Transverse colon (tissue), 4 donors: ENCODE data around the gene PTPRE. TPM values are rescaled to one million over a fixed set of nuclear protein-coding genes. Genes with fewer than 3 reads are reported as not detected.

Experiments
- DNase-seq: peaks from one replicate; pipeline ENCODE4 v3.0.0-alpha.2; 2019
- H3K27ac ChIP-seq, 4 donors: fragments of 200-600 bp; sonication (generic); 2 replicates each; pipeline ENCODE4 v1.5.1; 2016 to 2018; ENCODE audit warnings: inconsistent platforms in 4 of 4
- H3K27me3 ChIP-seq: fragments of 200-600 bp; sonication (generic); 2 replicates; pipeline ENCODE4 v1.5.1; 2017; ENCODE audit warnings: inconsistent platforms
- H3K36me3 ChIP-seq, 4 donors: fragments of 200-600 bp; sonication (generic); 2 replicates each; pipeline ENCODE4 v1.5.1; 2017 to 2019; ENCODE audit warnings: inconsistent platforms in 4 of 4
- H3K4me1 ChIP-seq, 4 donors: fragments of 200-600 bp; sonication (generic); 2 replicates each; pipeline ENCODE4 v1.5.1; 2017 to 2020; ENCODE audit warnings: inconsistent platforms in 4 of 4
- H3K4me3 ChIP-seq, 4 donors: fragments of 200-600 bp; sonication (generic); 1 replicate in 1 of 4; 2 replicates in 3 of 4; pipeline versions ENCODE4 v1.5.1 to v1.6.1; 2017 to 2019; ENCODE audit warnings: inconsistent platforms in 4 of 4
- H3K9me3 ChIP-seq, 2 donors: fragments of 200-600 bp; sonication (generic); 2 replicates each; pipeline ENCODE4 v1.5.1; 2017 to 2019; ENCODE audit warnings: inconsistent platforms in 2 of 2
- EP300 ChIP-seq: sonication (generic); formaldehyde crosslinking; IDR thresholded peaks from one replicate; pipeline ENCODE4 v1.6.1; 2017; ENCODE audit warnings: antibody characterized with exemption, low read depth
- POLR2A ChIP-seq: fragments of 450-650 bp; IDR thresholded peaks from one replicate; pipeline ENCODE4 v1.6.1; 2016; ENCODE audit warnings: antibody characterized with exemption, mild to moderate bottlenecking, moderate library complexity
- POLR2AphosphoS5 ChIP-seq, 3 donors: sonication (generic); formaldehyde crosslinking; IDR thresholded peaks; one replicate each; pipeline ENCODE4 v1.6.1; 2016; ENCODE audit warnings: antibody characterized with exemption in 3 of 3
- WGBS, 2 donors: methylation state at CpG; one replicate each; pipeline ENCODE4 v1.1.5; 2018; ENCODE audit warnings: low coverage in 1 of 2; 5-methylcytosine and 5-hydroxymethylcytosine counted together
- in situ Hi-C, 4 donors: fragments of 200-750 bp; cut with MboI; loops; one replicate each; pipeline versions ENCODE4 v1.15.0 to v1.15.1; 2017; ENCODE audit warnings: low sequenced_read_pairs in 3 of 4, low pct_ligation_motif_present in 1 of 4, low pct_unique_long_range_greater_than_20kb in 1 of 4
- intact Hi-C: fragments of 100-400 bp; cut with DNase I; formaldehyde crosslinking; loops from one replicate; pipeline ENCODE4 v1.15.1; 2023; ENCODE audit warnings: low total_unique reads
- total RNA-seq, 4 donors: library from RNA; depleted of rRNA; stranded (reverse); fragments of >200 nt; gene quantifications; one replicate each; pipeline ENCODE4 v1.1.0, GENCODE V29; 2016
- TF ChIP-seq, protein P1 (sequence below), 5 experiments: fragments of 200-600 bp in 3 of 5; fragments of 450-650 bp in 2 of 5; sonication (generic) in 3 of 5; IDR thresholded peaks; 1 replicate in 2 of 5; 2 replicates in 3 of 5; pipeline ENCODE4 v1.5.1; 2016 to 2017; ENCODE audit warnings: antibody characterized with exemption in 5 of 5, inconsistent platforms in 3 of 5, mild to moderate bottlenecking in 2 of 5, moderate library complexity in 1 of 5

Gene PTPRE
- total RNA-seq, 4 donors from 2014 or later = 25.7 to 43.6 (median 26.7) TPM

DNA sequence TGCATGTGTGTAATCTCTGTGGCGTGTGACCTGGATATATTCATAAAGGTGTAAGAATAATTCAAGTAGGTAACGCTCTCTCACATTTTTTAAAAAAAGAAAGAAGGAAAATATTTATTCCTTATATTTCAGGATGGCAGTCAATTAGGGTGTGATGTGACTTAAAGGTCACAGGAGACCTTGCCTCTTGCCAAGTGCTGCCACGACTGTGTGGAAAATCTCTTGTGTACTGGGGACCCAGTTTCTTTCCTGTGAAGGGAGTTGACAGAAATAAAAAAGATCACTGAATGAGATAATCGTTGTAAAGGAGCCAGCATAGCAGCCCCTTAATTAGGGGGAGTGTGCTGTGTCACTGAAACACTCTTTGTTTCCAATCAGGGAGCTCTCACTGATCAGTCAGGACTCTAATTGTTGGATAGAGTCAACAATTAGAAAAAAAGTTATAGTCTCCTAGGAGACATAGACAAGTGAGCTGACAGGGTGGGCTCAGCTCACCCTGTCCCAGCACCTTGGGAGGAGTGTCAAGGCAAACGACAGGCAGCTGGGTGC lies 31.1 kb downstream of the PTPRE start:
- no peak for DNase-seq
- TF ChIP-seq, protein P1, sequence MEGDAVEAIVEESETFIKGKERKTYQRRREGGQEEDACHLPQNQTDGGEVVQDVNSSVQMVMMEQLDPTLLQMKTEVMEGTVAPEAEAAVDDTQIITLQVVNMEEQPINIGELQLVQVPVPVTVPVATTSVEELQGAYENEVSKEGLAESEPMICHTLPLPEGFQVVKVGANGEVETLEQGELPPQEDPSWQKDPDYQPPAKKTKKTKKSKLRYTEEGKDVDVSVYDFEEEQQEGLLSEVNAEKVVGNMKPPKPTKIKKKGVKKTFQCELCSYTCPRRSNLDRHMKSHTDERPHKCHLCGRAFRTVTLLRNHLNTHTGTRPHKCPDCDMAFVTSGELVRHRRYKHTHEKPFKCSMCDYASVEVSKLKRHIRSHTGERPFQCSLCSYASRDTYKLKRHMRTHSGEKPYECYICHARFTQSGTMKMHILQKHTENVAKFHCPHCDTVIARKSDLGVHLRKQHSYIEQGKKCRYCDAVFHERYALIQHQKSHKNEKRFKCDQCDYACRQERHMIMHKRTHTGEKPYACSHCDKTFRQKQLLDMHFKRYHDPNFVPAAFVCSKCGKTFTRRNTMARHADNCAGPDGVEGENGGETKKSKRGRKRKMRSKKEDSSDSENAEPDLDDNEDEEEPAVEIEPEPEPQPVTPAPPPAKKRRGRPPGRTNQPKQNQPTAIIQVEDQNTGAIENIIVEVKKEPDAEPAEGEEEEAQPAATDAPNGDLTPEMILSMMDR (IDR thresholded peaks at IDR 0.05) = no peak
- TF ChIP-seq EP300 (no peak), POLR2AphosphoS5 (IDR thresholded peaks at IDR 0.05) (no peak), POLR2A (no peak)
- Histone ChIP-seq H3K27me3 (no peaks in the 10 kb centered on the region), H3K4me3 (no peak overlapping the region), H3K9me3 (no peaks in the 10 kb centered on the region), H3K4me1 (peaks cover 0 to 4% (median 0%) of the 10 kb centered on the region in 4 donors), H3K27ac (no peak overlapping the region), H3K36me3 (no peaks in the 10 kb centered on the region)
- intact Hi-C loops = no loop called here
- in situ Hi-C loops = no loop called here
- 56 to 64% methylated on average over 5 of the region's 5 CpGs for WGBS, 2 donors

DNA sequence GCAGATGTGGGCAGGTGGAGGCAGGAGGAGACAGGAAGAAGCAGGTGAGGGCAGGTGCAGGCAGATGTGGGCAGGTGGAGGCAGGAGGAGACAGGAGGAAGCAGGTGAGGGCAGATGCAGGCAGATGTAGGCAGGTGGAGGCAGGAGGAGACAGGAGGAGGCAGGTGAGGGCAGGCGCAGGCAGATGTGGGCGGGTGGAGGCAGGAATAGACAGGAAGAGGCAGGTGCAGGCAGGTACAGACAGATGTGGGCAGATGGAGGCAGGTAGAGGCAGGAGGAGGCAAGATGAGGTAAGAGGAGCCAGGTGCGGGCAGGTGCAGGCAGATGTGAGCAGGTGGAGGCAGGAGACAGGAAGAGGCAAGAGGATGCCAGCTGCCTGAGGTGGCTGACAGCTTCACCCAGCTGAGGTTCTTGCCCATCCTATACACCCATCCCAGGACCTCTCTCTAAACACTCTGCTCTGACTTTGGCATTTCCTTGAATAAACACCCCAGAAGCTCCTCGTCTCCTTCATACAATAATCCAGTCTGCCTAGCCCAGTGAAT lies 33.0 kb downstream of the PTPRE start:
- intact Hi-C loops (no loop called here), in situ Hi-C loops (no loop called here)
- no peak for DNase-seq
- Histone ChIP-seq H3K4me3 (no peak overlapping the region), H3K27ac (no peak overlapping the region), H3K27me3 (no peaks in the 10 kb centered on the region), H3K36me3 (no peaks in the 10 kb centered on the region), H3K4me1 (peaks cover 0 to 6% (median 0%) of the 10 kb centered on the region in 4 donors), H3K9me3 (no peaks in the 10 kb centered on the region)
- 72 to 91% methylated on average over 3 to 4 of the region's 4 CpGs for WGBS, 2 donors
- TF ChIP-seq POLR2A (no peak), EP300 (no peak), POLR2AphosphoS5 (IDR thresholded peaks at IDR 0.05) (no peak)
- TF ChIP-seq, protein P1 (IDR thresholded peaks at IDR 0.05) = no peak

DNA sequence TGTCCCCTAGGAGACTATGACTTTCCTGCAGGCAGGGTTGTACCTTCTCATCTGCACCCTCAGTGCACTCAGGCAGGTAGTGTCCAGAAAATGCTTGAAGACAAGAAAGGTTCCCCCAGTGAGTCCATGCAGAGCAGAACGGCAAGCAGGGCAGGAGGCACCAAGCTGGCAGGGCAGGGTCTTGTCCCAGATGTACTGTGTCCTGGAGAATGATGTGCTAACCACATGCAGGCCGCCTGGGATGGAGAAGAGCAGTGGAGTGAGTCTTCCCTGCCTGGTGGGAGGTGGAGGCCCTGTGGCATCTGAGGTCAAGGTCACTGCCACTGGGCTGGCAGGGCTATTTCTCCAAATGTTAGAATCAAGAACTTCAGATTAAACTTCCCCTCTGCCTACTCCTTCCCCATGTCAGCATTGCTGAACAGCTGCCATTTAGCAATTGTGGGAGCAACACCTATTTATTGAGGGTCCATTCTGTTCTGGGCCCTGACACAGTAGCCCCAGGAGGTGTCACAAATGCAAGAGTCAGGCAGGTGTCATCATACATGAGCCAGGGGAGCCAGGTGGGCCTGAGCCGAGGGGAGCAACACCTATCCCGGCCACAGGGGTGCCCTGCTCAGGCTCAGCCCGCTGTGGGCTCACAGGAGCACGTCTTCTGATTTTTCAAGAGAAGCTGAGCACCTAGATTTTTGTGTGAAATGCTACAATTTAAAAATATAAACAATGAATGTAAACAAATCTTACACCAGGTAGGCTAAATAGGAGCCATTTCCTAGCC lies 34.1 kb downstream of the PTPRE start:
- H3K9me3 ChIP-seq = no peaks in the 10 kb centered on the region
- H3K27me3 ChIP-seq = no peaks in the 10 kb centered on the region
- 80 to 84% methylated on average over 1 to 6 of the region's 6 CpGs for WGBS, 2 donors
- no peak overlapping the region for H3K27ac ChIP-seq
- TF ChIP-seq POLR2AphosphoS5 (IDR thresholded peaks at IDR 0.05) (no peak), EP300 (no peak), POLR2A (no peak)
- TF ChIP-seq, protein P1 (IDR thresholded peaks at IDR 0.05) = no peak
- DNase-seq = no peak
- no peak overlapping the region for H3K4me3 ChIP-seq
- intact Hi-C loops = no loop called here
- no peaks in the 10 kb centered on the region for H3K36me3 ChIP-seq
- H3K4me1 ChIP-seq = peaks cover 0 to 17% (median 5%) of the 10 kb centered on the region in 4 donors
- in situ Hi-C loops = no loop called here

- H3K4me1 ChIP-seq = peaks cover 0 to 17% (median 5%) of the 10 kb centered on the region in 4 donors
- no peak overlapping the region for H3K27ac ChIP-seq
- no peaks in the 10 kb centered on the region for H3K9me3 ChIP-seq
- 39 to 40% methylated on average over 6 to 7 of the region's 7 CpGs for WGBS, 2 donors
- in situ Hi-C loops = no loop called here
- H3K27me3 ChIP-seq = no peaks in the 10 kb centered on the region
- TF ChIP-seq POLR2A (no peak), POLR2AphosphoS5 (IDR thresholded peaks at IDR 0.05) (no peak), EP300 (no peak)
- TF ChIP-seq, protein P1 (IDR thresholded peaks at IDR 0.05) = no peak
- intact Hi-C loops = no loop called here
- no peak overlapping the region for H3K4me3 ChIP-seq
- no peak for DNase-seq
- H3K36me3 ChIP-seq = no peaks in the 10 kb centered on the region
Measured at GRCh38 chr10:127942811-127943210, 35.9 kb downstream of the PTPRE start.
